ENCODE results near the gene CCR4.
"Not testable (repeated sequence)": the region's sequence is repeated elsewhere in the genome, so short reads cannot be mapped to it uniquely, and the experiment has no call there.

CCR4 gene

DNA sequence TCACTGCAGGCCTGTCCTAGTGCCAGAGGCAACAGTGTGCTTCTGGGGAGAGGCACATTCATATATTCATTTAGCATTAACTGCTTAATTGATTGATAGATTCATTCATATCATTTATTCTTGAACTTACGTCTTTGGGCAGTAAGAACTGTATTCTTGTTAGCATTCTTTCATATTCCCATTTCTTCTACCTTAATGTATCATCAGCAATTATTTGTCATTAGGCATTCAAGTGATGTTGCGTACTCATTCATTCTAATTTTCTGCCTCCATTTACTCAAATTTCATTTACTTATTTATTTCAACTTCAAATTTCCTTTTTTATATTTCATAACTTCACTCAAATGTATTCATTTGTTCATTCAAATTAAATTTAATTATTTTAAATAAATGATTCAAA, 31.5 kb upstream of the CCR4 start:
- H3K4me3 ChIP-seq (ENCODE audit: low read depth, low read length): no peak overlapping the region
- TF ChIP-seq, protein P1, sequence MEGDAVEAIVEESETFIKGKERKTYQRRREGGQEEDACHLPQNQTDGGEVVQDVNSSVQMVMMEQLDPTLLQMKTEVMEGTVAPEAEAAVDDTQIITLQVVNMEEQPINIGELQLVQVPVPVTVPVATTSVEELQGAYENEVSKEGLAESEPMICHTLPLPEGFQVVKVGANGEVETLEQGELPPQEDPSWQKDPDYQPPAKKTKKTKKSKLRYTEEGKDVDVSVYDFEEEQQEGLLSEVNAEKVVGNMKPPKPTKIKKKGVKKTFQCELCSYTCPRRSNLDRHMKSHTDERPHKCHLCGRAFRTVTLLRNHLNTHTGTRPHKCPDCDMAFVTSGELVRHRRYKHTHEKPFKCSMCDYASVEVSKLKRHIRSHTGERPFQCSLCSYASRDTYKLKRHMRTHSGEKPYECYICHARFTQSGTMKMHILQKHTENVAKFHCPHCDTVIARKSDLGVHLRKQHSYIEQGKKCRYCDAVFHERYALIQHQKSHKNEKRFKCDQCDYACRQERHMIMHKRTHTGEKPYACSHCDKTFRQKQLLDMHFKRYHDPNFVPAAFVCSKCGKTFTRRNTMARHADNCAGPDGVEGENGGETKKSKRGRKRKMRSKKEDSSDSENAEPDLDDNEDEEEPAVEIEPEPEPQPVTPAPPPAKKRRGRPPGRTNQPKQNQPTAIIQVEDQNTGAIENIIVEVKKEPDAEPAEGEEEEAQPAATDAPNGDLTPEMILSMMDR (IDR thresholded peaks at IDR 0.05; ENCODE audit: low read depth, low read length): no peak
- DNase-seq (ENCODE audit: low read depth, low spot score): no peak
- in situ Hi-C loops (cut with HindIII; ENCODE audit: low sequenced_read_pairs): no loop called here

DNA sequence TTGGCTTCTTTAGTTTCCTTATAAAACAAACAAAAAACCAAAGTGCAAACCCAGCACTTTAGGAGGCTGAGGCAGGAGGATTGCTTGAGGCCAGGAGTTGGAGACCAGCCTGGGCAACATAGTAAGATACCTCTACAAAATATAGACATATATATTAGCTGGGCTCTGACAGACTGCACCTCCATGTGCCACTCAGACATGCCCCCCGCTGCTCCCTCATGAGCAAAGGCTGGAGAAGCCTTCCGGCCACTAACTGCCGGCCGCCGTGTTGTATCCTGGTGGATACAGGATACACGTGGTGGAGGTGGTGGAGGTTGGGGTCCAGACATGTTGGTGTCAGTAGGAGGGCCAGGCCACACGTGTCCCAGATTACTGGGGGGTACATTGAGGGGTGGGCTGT, 29.4 kb upstream of the CCR4 start:
- no peak overlapping the region for H3K4me3 ChIP-seq (ENCODE audit: low read depth, low read length)
- no peak for DNase-seq (ENCODE audit: low read depth, low spot score)
- TF ChIP-seq, protein P1 (IDR thresholded peaks at IDR 0.05; ENCODE audit: low read depth, low read length): no peak
- in situ Hi-C loops (cut with HindIII; ENCODE audit: low sequenced_read_pairs): no loop called here

DNA sequence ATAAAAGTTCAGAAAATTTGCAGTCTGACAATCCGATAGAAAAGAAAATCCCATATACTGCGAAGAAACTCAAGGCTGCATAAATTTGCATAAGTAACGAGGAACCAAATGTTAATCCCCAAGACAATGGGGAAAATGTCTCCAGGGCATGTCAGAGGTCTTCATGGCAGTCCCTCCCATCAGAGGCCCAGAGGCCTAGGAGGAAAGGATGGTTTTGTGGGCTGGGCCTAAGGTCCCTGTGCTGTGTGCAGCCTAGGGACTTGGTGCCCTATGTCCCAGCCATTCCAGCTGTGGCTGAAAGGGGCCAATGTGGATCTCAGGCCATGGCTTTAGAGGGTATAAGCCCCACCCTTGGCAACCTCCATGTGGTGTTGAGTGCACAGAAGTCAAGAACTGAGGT, 21.3 kb upstream of the CCR4 start:
- in situ Hi-C loops (cut with HindIII; ENCODE audit: low sequenced_read_pairs): no loop called here
- no peak overlapping the region for H3K4me3 ChIP-seq (ENCODE audit: low read depth, low read length)

DNA sequence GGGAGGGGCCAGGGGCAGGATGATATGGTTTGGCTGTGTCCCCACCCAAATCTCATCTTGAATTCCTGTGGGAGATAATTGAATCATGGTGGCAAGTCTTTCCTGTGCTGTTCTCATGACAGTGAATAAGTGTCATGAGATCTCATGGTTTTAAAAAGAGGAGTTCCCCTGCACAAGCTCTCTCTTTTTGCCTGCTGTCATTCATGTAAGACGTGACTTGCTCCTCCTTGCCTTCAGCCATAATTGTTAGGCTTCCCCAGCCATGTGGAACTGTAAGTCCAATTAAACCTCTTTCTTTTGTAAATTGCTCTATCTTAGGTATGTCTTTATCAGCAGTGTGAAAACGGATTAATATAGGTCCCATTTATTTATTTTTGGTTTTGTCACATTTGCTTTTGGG, 20.2 kb upstream of the CCR4 start:
- H3K4me3 ChIP-seq (ENCODE audit: low read depth, low read length); DNase-seq (ENCODE audit: low read depth, low spot score); in situ Hi-C loops (cut with HindIII; ENCODE audit: low sequenced_read_pairs): not testable (repeated sequence)

More for the DNA sequence above, 21.3 kb upstream of the CCR4 start:
- DNase-seq (ENCODE audit: low read depth, low spot score): no peak
- TF ChIP-seq, protein P1 (IDR thresholded peaks at IDR 0.05; ENCODE audit: low read depth, low read length): no peak

DNA sequence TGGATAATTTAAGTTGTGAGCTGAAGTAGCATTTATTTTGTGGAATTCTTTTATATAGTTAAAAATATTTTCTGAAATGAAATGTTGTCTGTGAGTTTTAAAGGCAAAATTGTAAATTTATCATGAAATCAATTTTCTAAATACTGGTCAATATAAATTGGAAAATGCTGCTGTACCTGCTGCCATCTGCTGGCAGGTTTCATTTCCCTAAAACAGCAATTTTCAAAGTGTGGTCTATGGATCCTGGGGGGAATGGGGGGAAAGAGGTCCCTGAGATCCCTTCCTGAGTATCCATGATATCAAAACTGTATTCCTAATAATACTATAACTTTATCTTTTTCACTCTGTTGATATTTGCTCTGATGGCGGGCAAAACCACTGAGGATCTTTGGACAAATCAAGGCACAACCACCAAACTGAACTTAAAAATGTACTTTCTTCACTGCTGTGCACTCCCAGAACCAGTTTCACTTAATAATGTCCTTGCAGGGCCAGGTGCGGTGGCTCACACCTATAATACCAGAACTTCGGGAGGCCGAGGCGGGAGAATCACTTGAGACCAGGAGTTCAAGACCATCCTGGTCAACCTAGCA, 17.2 kb upstream of the CCR4 start:
- H3K4me3 ChIP-seq (ENCODE audit: low read depth, low read length): no peak overlapping the region
- in situ Hi-C loops (cut with HindIII; ENCODE audit: low sequenced_read_pairs): no loop called here
- no peak for DNase-seq (ENCODE audit: low read depth, low spot score)
- TF ChIP-seq, protein P1 (IDR thresholded peaks at IDR 0.05; ENCODE audit: low read depth, low read length): peak; percentile 76

DNA sequence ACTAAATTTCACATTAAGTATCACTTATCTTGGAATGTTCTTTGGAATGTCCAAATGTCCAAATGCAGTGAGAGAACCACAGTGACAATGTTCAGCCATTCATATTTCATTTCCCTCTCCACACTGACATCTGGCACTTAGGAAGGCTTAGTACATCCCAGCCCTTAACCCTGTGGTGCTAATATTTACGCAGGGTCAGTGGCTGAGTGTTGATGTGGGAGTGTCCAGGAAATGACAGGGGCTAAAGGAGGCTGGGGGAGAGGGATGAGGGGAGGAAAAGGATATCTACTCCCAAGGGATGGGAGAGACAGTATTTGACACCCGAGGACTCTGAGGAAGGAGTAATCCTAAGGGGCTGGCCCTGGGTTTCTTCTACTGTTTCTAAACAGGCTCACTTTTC, 14.1 kb upstream of the CCR4 start:
- H3K4me3 ChIP-seq (ENCODE audit: low read depth, low read length): no peak overlapping the region
- in situ Hi-C loops (cut with HindIII; ENCODE audit: low sequenced_read_pairs): no loop called here
- TF ChIP-seq, protein P1 (IDR thresholded peaks at IDR 0.05; ENCODE audit: low read depth, low read length): no peak
- DNase-seq (ENCODE audit: low read depth, low spot score): no peak

DNA sequence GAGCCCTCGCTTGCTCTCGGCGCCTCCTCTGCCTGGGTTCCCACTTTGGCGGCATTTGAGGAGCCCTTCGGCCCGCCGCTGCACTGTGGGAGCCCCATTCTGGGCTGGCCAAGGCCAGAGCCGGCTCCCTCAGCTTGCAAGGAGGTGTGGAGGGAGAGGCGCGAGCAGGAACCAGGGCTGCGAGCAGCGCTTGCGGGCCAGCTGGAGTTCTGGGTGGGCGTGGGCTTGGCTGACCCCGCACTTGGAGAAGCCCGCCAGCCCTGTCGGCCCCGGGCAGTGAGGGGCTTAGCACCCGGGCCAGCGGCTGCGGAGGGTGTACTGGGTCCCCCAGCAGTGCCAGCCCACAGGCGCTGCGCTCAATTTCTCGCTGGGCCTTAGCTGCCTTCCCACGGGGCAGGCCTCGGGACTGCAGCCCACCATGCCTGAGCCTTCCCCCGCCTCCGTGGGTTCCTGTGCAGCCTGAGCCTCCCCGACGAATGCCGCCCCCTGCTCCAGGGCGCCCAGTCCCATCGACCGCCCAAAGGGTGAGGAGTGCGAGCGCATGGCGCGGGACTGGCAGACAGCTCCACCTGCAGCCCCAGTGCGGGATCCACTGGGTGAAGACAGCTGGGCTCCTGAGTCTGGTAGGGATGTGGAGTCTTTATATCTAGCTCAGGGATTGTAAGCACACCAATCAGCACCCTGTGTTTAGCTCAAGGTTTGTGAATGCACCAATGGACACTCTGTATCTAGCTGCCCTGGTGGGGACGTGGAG, 11.7 kb upstream of the CCR4 start:
- H3K4me3 ChIP-seq (ENCODE audit: low read depth, low read length); DNase-seq (ENCODE audit: low read depth, low spot score); in situ Hi-C loops (cut with HindIII; ENCODE audit: low sequenced_read_pairs): not testable (repeated sequence)
